HCT116 (cell line): Measurements from ENCODE around the gene AGPS.
"Not testable (repeated sequence)": the region's sequence is repeated elsewhere in the genome, so short reads cannot be mapped to it uniquely, and the experiment has no call there.

Experiments
- CTCF ChIP-seq, 3 experiments: fragments of 200-600 bp in 1 of 3; sonication (generic) in 1 of 3; IDR thresholded peaks in 2 of 3; conservative IDR thresholded peaks in 1 of 3; 2 replicates each; pipeline ENCODE4 v1.5.1; 2012 to 2017; ENCODE audit warnings: low read depth in 2 of 3, low read length in 2 of 3, antibody characterized with exemption in 1 of 3, borderline replicate concordance in 1 of 3, control low read depth in 1 of 3, mild to moderate bottlenecking in 1 of 3, mixed read lengths in 1 of 3, mixed run types in 1 of 3, moderate library complexity in 1 of 3; ENCODE audit not compliant: insufficient read depth in 1 of 3
- EZH2 ChIP-seq: fragments of 200-600 bp; sonication (generic); IDR thresholded peaks from 2 replicates; pipeline ENCODE4 v1.6.1; 2017; ENCODE audit warnings: antibody characterized with exemption, mixed run types
- EZH2phosphoT487 ChIP-seq: fragments of 200-600 bp; IDR thresholded peaks from 2 replicates; pipeline ENCODE4 v1.6.1; 2018; ENCODE audit warnings: antibody characterized with exemption, borderline replicate concordance
- FOSL1 ChIP-seq: IDR thresholded peaks from 2 replicates; pipeline ENCODE4 v1.6.1; 2012; ENCODE audit warnings: low read depth
- JUND ChIP-seq: IDR thresholded peaks from 2 replicates; pipeline ENCODE4 v1.6.1; 2012
- MAX ChIP-seq: IDR thresholded peaks from 2 replicates; pipeline ENCODE4 v1.6.1; 2012
- POLR2A ChIP-seq: IDR thresholded peaks from 2 replicates; pipeline ENCODE4 v1.7.0; 2011; ENCODE audit warnings: borderline replicate concordance; ENCODE audit not compliant: insufficient read depth, insufficient read length; ENCODE audit errors: extremely low read depth
- RAD21 ChIP-seq: IDR thresholded peaks from 2 replicates; pipeline ENCODE4 v1.6.1; 2012; ENCODE audit warnings: low read depth, mild to moderate bottlenecking
- REST ChIP-seq: IDR thresholded peaks from 2 replicates; pipeline ENCODE4 v1.6.1; 2012; ENCODE audit warnings: low read depth
- SP1 ChIP-seq: IDR thresholded peaks from 2 replicates; pipeline ENCODE4 v1.6.1; 2012; ENCODE audit warnings: low read depth

- TF ChIP-seq CTCF (IDR thresholded peaks at IDR 0.05 in 2 of 3, conservative IDR thresholded peaks at IDR 0.05 in 1 of 3; ENCODE audit: borderline replicate concordance in 1 of 3, insufficient read depth in 1 of 3, low read depth in 2 of 3, low read length in 2 of 3); FOSL1; JUND; EZH2; RAD21; REST; EZH2phosphoT487; MAX; SP1; POLR2A: not testable (repeated sequence)
Measured at GRCh38 chr2:177551360-177551759, 158.8 kb downstream of the AGPS start.
